Upper lobe of left lung (tissue), 6 donors: ENCODE measurements around the gene MCF2L2. TPM values are rescaled to one million over a fixed set of nuclear protein-coding genes. Genes with fewer than 3 reads are reported as not detected.
A peak's percentile ranks its signal among the peaks of the same experiment; 100 is the strongest.

Source experiments
- ATAC-seq, 2 donors: fragments of 200-7000 bp; cut with Tn5 transposase; one replicate each; pipeline ENCODE4 v1.9.1; 2022; ENCODE audit warnings: mild to moderate bottlenecking in 2 of 2, moderate library complexity in 2 of 2; ENCODE audit not compliant: low FRiP score in 2 of 2
- DNase-seq, 2 donors: peaks; one replicate each; pipeline ENCODE4 v3.0.0-alpha.2; 2019 to 2020
- H3K27ac ChIP-seq, 4 donors: fragments of 200-600 bp; sonication (generic); one replicate each; pipeline ENCODE4 v1.5.1; 2016 to 2019
- H3K27me3 ChIP-seq, 4 donors: fragments of 200-600 bp; sonication (generic); one replicate each; pipeline ENCODE4 v1.5.1; 2017 to 2019
- H3K36me3 ChIP-seq, 4 donors: fragments of 200-600 bp; sonication (generic); one replicate each; pipeline ENCODE4 v1.5.1; 2016 to 2019
- H3K4me1 ChIP-seq, 4 donors: fragments of 200-600 bp; sonication (generic); one replicate each; pipeline ENCODE4 v1.5.1; 2018 to 2019
- H3K4me3 ChIP-seq, 4 donors: fragments of 200-600 bp; sonication (generic); one replicate each; pipeline ENCODE4 v1.5.1; 2017 to 2019; ENCODE audit warnings: mild to moderate bottlenecking in 2 of 4, moderate library complexity in 1 of 4
- H3K9me3 ChIP-seq, 4 donors: fragments of 200-600 bp; sonication (generic); one replicate each; pipeline ENCODE4 v1.5.1; 2018 to 2019
- CTCF ChIP-seq, 6 experiments: fragments of 450-650 bp in 4 of 6; fragments of 200-600 bp in 2 of 6; sonication (generic) in 2 of 6; IDR thresholded peaks; one replicate each; pipeline ENCODE4 v1.5.1; 2016 to 2019; ENCODE audit warnings: antibody characterized with exemption in 6 of 6
- EP300 ChIP-seq, 4 donors: sonication (generic); formaldehyde crosslinking; IDR thresholded peaks; one replicate each; pipeline ENCODE4 v1.5.1; 2017; ENCODE audit warnings: antibody characterized with exemption in 4 of 4, control low read depth in 2 of 4
- POLR2A ChIP-seq, 4 donors: fragments of 450-650 bp; IDR thresholded peaks; one replicate each; pipeline ENCODE4 v1.5.1; 2016 to 2017; ENCODE audit warnings: antibody characterized with exemption in 4 of 4, mild to moderate bottlenecking in 2 of 4
- POLR2AphosphoS5 ChIP-seq, 2 donors: sonication (generic); formaldehyde crosslinking; IDR thresholded peaks; one replicate each; pipeline ENCODE4 v1.5.1; 2017; ENCODE audit warnings: antibody characterized with exemption in 2 of 2
- WGBS, 2 donors: methylation state at CpG; one replicate each; pipeline ENCODE4 v1.1.5; 2017 to 2018; 5-methylcytosine and 5-hydroxymethylcytosine counted together
- total RNA-seq, 6 donors: library from RNA; depleted of rRNA in 4 of 6; stranded (reverse); fragments of >200 nt in 4 of 6; gene quantifications; one replicate each; pipeline versions ENCODE4 v1.1.0 to v1.2.1, GENCODE V29; 2016 to 2021
- donor health status: DM: no; HTN: no; CAD: no; lungs with moderate emphysema.
- donor health status: DM: no; HTN: yes; CAD: no; lungs with severe emphysema.

The MCF2L2 gene
- total RNA-seq, 6 donors from 2014 or later, result 0.22 to 2.0 (median 1.2) TPM

GRCh38 chr3:183153210-183153950, 275.0 kb downstream of the MCF2L2 start:
- peak in 1 of 2 donors; percentile 14 for DNase-seq
- no peak for TF ChIP-seq POLR2AphosphoS5 (IDR thresholded peaks at IDR 0.05)
- peak in 1 of 4 donors; percentile 17 for TF ChIP-seq EP300 (IDR thresholded peaks at IDR 0.05)
- peak in 1 of 4 donors; percentile 9 for TF ChIP-seq POLR2A (IDR thresholded peaks at IDR 0.05)
- no peak for TF ChIP-seq CTCF (IDR thresholded peaks at IDR 0.05)
- Histone ChIP-seq H3K27ac (peak overlapping the region in 2 of 4 donors; percentile 49 to 52), H3K9me3 (no peaks in the 10 kb centered on the region), H3K36me3 (no peaks in the 10 kb centered on the region), H3K4me1 (peaks cover 0 to 15% (median 6%) of the 10 kb centered on the region in 4 donors), H3K27me3 (no peaks in the 10 kb centered on the region), H3K4me3 (no peak overlapping the region)
- 72 to 79% methylated on average over 14 of the region's 14 CpGs for WGBS, 2 donors
- ATAC-seq, result peak in 1 of 2 donors; percentile 67

- Histone ChIP-seq H3K27me3 (no peaks in the 10 kb centered on the region), H3K27ac (peak overlapping the region in 3 of 4 donors; percentile 51 to 77 (median 76)), H3K4me1 (peaks cover 0 to 15% (median 6%) of the 10 kb centered on the region in 4 donors), H3K9me3 (no peaks in the 10 kb centered on the region), H3K36me3 (no peaks in the 10 kb centered on the region), H3K4me3 (no peak overlapping the region)
- WGBS, 2 donors, result 32 to 51% methylated on average over 6 of the region's 6 CpGs
- peak; percentile 65 to 87 for ATAC-seq
- TF ChIP-seq CTCF (IDR thresholded peaks at IDR 0.05), result no peak
- peak in 1 of 4 donors; percentile 40 for TF ChIP-seq POLR2A (IDR thresholded peaks at IDR 0.05)
- peak in 2 of 4 donors; percentile 49 to 93 for TF ChIP-seq EP300 (IDR thresholded peaks at IDR 0.05)
- peak; percentile 20 to 68 for TF ChIP-seq POLR2AphosphoS5 (IDR thresholded peaks at IDR 0.05)
- peak in 1 of 2 donors; percentile 78 for DNase-seq
These were observed 276.5 kb downstream of the MCF2L2 start for GRCh38 chr3:183151821-183152351.

- TF ChIP-seq POLR2A (IDR thresholded peaks at IDR 0.05) (no peak), CTCF (IDR thresholded peaks at IDR 0.05) (no peak), POLR2AphosphoS5 (IDR thresholded peaks at IDR 0.05) (no peak), EP300 (IDR thresholded peaks at IDR 0.05) (no peak)
- WGBS, 2 donors, result 68% methylated on average over 3 of the region's 3 CpGs
- no peak for ATAC-seq
- DNase-seq, result no peak
- H3K27ac ChIP-seq, result peak overlapping the region in 2 of 4 donors; percentile 19 to 77
- H3K27me3 ChIP-seq, result no peaks in the 10 kb centered on the region
- no peaks in the 10 kb centered on the region for H3K9me3 ChIP-seq
- peaks cover 0 to 17% (median 6%) of the 10 kb centered on the region in 4 donors for H3K4me1 ChIP-seq
- no peaks in the 10 kb centered on the region for H3K36me3 ChIP-seq
- H3K4me3 ChIP-seq, result no peak overlapping the region
These were observed 277.3 kb downstream of the MCF2L2 start for GRCh38 chr3:183151086-183151485.

GRCh38 chr3:183149915-183150750, 278.3 kb downstream of the MCF2L2 start:
- H3K27me3 ChIP-seq, result no peaks in the 10 kb centered on the region
- DNase-seq (peak in 1 of 2 donors; percentile 41), ATAC-seq (no peak)
- TF ChIP-seq POLR2AphosphoS5 (IDR thresholded peaks at IDR 0.05), result no peak
- TF ChIP-seq POLR2A (IDR thresholded peaks at IDR 0.05), result peak in 1 of 4 donors; percentile 30
- TF ChIP-seq CTCF (IDR thresholded peaks at IDR 0.05), result no peak
- H3K4me1 ChIP-seq, result peaks cover 0 to 21% (median 6%) of the 10 kb centered on the region in 4 donors
- no peak overlapping the region for H3K4me3 ChIP-seq
- no peaks in the 10 kb centered on the region for H3K9me3 ChIP-seq
- peak overlapping the region in 1 of 4 donors; percentile 19 for H3K27ac ChIP-seq
- no peaks in the 10 kb centered on the region for H3K36me3 ChIP-seq
- WGBS, 2 donors, result 51 to 57% methylated on average over 5 of the region's 5 CpGs
